ENCODE measurements around the gene ECI1. TPM values are rescaled to one million over a fixed set of nuclear protein-coding genes. Genes with fewer than 3 reads are reported as not detected.
A peak's percentile ranks its signal among the peaks of the same experiment; 100 is the strongest.

ECI1 gene
- total RNA-seq, 1 donor from 2014 or later = 81.7 TPM

GRCh38 chr16:2194852-2195321 is 56.5 kb downstream of the ECI1 start:
- H3K27me3 ChIP-seq (ENCODE audit: control insufficient read depth, insufficient read depth, low read length) = peaks cover 47% of the 10 kb centered on the region
- no peak overlapping the region for H3K4me3 ChIP-seq (ENCODE audit: low read depth, low read length)
- no peaks in the 10 kb centered on the region for H3K36me3 ChIP-seq (ENCODE audit: control insufficient read depth, insufficient read depth, low read length)
- DNase-seq (ENCODE audit: low read depth) = no peak
- peak; percentile 60 for TF ChIP-seq CTCF (IDR thresholded peaks at IDR 0.05; ENCODE audit: insufficient read depth, low read length, poor library complexity, severe bottlenecking)

- no peak for DNase-seq (ENCODE audit: low read depth)
- no peak for TF ChIP-seq CTCF (IDR thresholded peaks at IDR 0.05; ENCODE audit: insufficient read depth, low read length, poor library complexity, severe bottlenecking)
- Histone ChIP-seq H3K4me3 (ENCODE audit: low read depth, low read length) (no peak overlapping the region), H3K36me3 (ENCODE audit: control insufficient read depth, insufficient read depth, low read length) (no peaks in the 10 kb centered on the region), H3K27me3 (ENCODE audit: control insufficient read depth, insufficient read depth, low read length) (peaks cover 41% of the 10 kb centered on the region)
These were observed 57.1 kb downstream of the ECI1 start for GRCh38 chr16:2194166-2194834.

- no peak for DNase-seq (ENCODE audit: low read depth)
- peaks cover 21% of the 10 kb centered on the region for H3K27me3 ChIP-seq (ENCODE audit: control insufficient read depth, insufficient read depth, low read length)
- H3K36me3 ChIP-seq (ENCODE audit: control insufficient read depth, insufficient read depth, low read length) = no peaks in the 10 kb centered on the region
- no peak for TF ChIP-seq CTCF (IDR thresholded peaks at IDR 0.05; ENCODE audit: insufficient read depth, low read length, poor library complexity, severe bottlenecking)
- H3K4me3 ChIP-seq (ENCODE audit: low read depth, low read length) = no peak overlapping the region
These were observed 60.0 kb downstream of the ECI1 start for GRCh38 chr16:2191446-2191706.

GRCh38 chr16:2190659-2191445 is 60.5 kb downstream of the ECI1 start:
- no peak overlapping the region for H3K4me3 ChIP-seq (ENCODE audit: low read depth, low read length)
- H3K27me3 ChIP-seq (ENCODE audit: control insufficient read depth, insufficient read depth, low read length) = peaks cover 19% of the 10 kb centered on the region
- no peaks in the 10 kb centered on the region for H3K36me3 ChIP-seq (ENCODE audit: control insufficient read depth, insufficient read depth, low read length)
- DNase-seq (ENCODE audit: low read depth) = no peak
- no peak for TF ChIP-seq CTCF (IDR thresholded peaks at IDR 0.05; ENCODE audit: insufficient read depth, low read length, poor library complexity, severe bottlenecking)

GRCh38 chr16:2190002-2190658 is 61.3 kb downstream of the ECI1 start:
- Histone ChIP-seq H3K27me3 (ENCODE audit: control insufficient read depth, insufficient read depth, low read length) (peaks cover 12% of the 10 kb centered on the region), H3K36me3 (ENCODE audit: control insufficient read depth, insufficient read depth, low read length) (no peaks in the 10 kb centered on the region), H3K4me3 (ENCODE audit: low read depth, low read length) (no peak overlapping the region)
- TF ChIP-seq CTCF (IDR thresholded peaks at IDR 0.05; ENCODE audit: insufficient read depth, low read length, poor library complexity, severe bottlenecking) = no peak
- no peak for DNase-seq (ENCODE audit: low read depth)

Other genes with a start within 250 kb of the ECI1 start
- gene ZNF598, start 241.8 kb downstream of the ECI1 start, total RNA-seq = 48.1 and 57.7 TPM in 2 replicates
- not detected in 2 replicates for gene NPW, start 231.8 kb downstream of the ECI1 start, total RNA-seq
- 27.5 and 46.3 TPM in 2 replicates for gene NHERF2, start 224.7 kb downstream of the ECI1 start, total RNA-seq
- 39.3 and 44.1 TPM in 2 replicates for gene NTHL1, start 203.8 kb downstream of the ECI1 start, total RNA-seq
- gene TSC2, start 203.6 kb downstream of the ECI1 start, total RNA-seq = 67.9 and 104 TPM in 2 replicates
- gene PKD1, start 115.7 kb downstream of the ECI1 start, total RNA-seq = 85.6 and 102 TPM in 2 replicates
- gene RAB26, start 103.0 kb downstream of the ECI1 start, total RNA-seq = 0.54 and 0.68 TPM in 2 replicates
- 82.7 and 83.9 TPM in 2 replicates for gene TRAF7, start 95.8 kb downstream of the ECI1 start, total RNA-seq
- 0.07 and 0.08 TPM in 2 replicates for gene CASKIN1, start 55.0 kb downstream of the ECI1 start, total RNA-seq
- gene MLST8, start 46.1 kb downstream of the ECI1 start, total RNA-seq = 77.2 and 102 TPM in 2 replicates
- 2.0 and 4.2 TPM in 2 replicates for gene BRICD5, start 40.7 kb downstream of the ECI1 start, total RNA-seq
- gene PGP, start 36.7 kb downstream of the ECI1 start, total RNA-seq = 15.7 and 17.7 TPM in 2 replicates
- 28.6 and 36.9 TPM in 2 replicates for gene E4F1, start 28.0 kb downstream of the ECI1 start, total RNA-seq
- gene DNASE1L2, start 15.1 kb downstream of the ECI1 start, total RNA-seq = 0.21 and 2.3 TPM in 2 replicates
- 243 and 268 TPM in 2 replicates for gene RNPS1, start 16.5 kb upstream of the ECI1 start, total RNA-seq
- 32.1 and 36.3 TPM in 2 replicates for gene ABCA3, start 89.1 kb upstream of the ECI1 start, total RNA-seq
- 7.4 and 8.6 TPM in 2 replicates for gene CCNF, start 177.9 kb upstream of the ECI1 start, total RNA-seq
- gene TEDC2, start 208.5 kb upstream of the ECI1 start, total RNA-seq = 12.0 and 14.2 TPM in 2 replicates
- gene NTN3, start 219.7 kb upstream of the ECI1 start, total RNA-seq = 0.17 and 0.41 TPM in 2 replicates
- gene TBC1D24, start 223.5 kb upstream of the ECI1 start, total RNA-seq = 14.5 and 15.9 TPM in 2 replicates